ENCODE data around the gene DHRS13.
A peak's percentile ranks its signal among the peaks of the same experiment; 100 is the strongest.
"Not testable (repeated sequence)": the region's sequence is repeated elsewhere in the genome, so short reads cannot be mapped to it uniquely, and the experiment has no call there.

The DHRS13 gene

GRCh38 chr17:28864991-28865849, 37.7 kb downstream of the DHRS13 start:
- no peak for DNase-seq (ENCODE audit: low read depth, low spot score)
- H3K27ac ChIP-seq = no peak overlapping the region

DNA sequence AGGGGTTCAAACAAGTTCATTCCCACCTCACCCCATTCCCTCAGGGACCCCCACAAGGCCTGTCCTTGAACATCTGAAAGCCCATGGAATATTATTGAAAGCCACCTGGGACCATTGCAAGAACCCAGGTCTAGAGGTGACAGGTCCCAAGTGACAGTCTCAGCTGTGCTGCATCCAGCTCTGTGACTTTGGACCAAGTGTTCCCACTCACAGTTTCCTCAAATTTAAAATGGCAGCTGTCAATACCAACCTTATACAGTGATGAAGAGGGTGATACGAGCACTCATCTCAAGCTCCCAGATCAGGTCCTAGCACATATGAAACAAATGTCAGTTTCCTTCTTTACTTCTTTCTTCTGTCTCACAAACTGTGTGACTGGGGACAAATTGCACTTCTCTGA, 38.9 kb downstream of the DHRS13 start:
- DNase-seq (ENCODE audit: low read depth, low spot score) = no peak
- no peak overlapping the region for H3K27ac ChIP-seq

DNA sequence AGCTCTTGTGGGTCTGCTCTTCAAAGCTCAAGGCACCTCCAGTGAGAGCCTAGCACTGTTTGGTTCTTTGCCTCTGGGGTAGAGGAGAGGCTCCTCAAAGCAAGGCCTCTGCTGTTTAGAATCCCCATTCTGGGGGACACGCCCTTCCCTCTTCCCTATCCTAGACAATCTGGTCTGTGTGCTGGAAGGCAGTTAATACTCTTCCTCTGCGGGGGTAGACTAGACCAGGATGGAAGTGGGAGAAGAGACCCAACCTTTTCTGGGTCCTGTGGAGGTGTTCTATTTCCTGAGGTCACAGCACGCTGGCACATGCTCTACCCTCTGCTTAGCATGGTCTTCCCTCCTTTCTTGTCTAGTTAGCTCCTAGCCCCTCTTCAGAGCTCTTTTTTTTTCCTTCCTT, 40.3 kb downstream of the DHRS13 start:
- no peak for DNase-seq (ENCODE audit: low read depth, low spot score)
- no peak overlapping the region for H3K27ac ChIP-seq

- H3K27ac ChIP-seq = no peak overlapping the region
These were observed 41.3 kb downstream of the DHRS13 start for GRCh38 chr17:28861393-28862203.

GRCh38 chr17:28860363-28860808, 42.5 kb downstream of the DHRS13 start:
- H3K27ac ChIP-seq = no peak overlapping the region
- DNase-seq (ENCODE audit: low read depth, low spot score) = no peak

More at GRCh38 chr17:28861393-28862203, 41.3 kb downstream of the DHRS13 start:
- no peak for DNase-seq (ENCODE audit: low read depth, low spot score)

DNA sequence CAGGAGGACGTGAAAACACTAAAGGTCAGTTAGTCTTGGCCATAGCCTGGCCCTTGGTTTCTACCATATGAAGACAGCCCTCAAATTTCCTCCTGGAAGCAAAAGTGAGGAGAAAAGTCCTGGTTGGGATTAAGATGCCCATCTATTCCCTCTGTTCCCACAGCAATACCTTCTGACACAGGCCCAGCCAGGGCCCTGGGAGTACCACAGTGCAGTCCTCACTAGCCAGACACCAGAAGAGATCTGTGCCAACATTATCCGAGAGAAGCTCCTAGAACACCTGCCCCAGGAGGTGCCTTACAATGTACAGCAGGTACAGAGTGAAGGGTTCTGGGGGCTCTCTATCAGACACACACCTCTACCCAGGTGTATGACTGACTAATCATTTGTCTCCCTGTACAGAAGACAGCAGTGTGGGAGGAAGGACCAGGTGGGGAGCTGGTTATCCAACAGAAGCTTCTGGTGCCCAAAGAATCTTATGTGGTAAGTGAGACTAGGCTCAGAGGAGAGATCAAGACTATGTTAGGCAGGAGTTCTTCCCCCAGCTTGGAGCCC, 44.0 kb downstream of the DHRS13 start:
- DNase-seq (ENCODE audit: low read depth, low spot score) = no peak
- no peak overlapping the region for H3K27ac ChIP-seq

GRCh38 chr17:28857905-28858800, 44.7 kb downstream of the DHRS13 start:
- H3K27ac ChIP-seq = no peak overlapping the region
- no peak for DNase-seq (ENCODE audit: low read depth, low spot score)

GRCh38 chr17:28856028-28856574, 46.8 kb downstream of the DHRS13 start:
- no peak for DNase-seq (ENCODE audit: low read depth, low spot score)
- H3K27ac ChIP-seq = no peak overlapping the region

GRCh38 chr17:28855336-28855679, 47.6 kb downstream of the DHRS13 start:
- H3K27ac ChIP-seq = peak overlapping the region; percentile 22
- DNase-seq (ENCODE audit: low read depth, low spot score) = no peak

- peak within 1 kb of the TSS; percentile 22 for H3K27ac ChIP-seq
- DNase-seq (ENCODE audit: low read depth, low spot score) = peak; percentile 37
These were observed 48.2 kb downstream of the DHRS13 start, which contains the start of gene ERAL1 for GRCh38 chr17:28854457-28855335. TSS of gene ERAL1 (plus strand) at chr17:28855016. CDS start at chr17:28855035, 19 bp downstream.

- no peak for DNase-seq (ENCODE audit: low read depth, low spot score)
- H3K27ac ChIP-seq = no peak overlapping the region
These were observed 49.6 kb downstream of the DHRS13 start for GRCh38 chr17:28853295-28853694.

- no peak overlapping the region for H3K27ac ChIP-seq
- no peak for DNase-seq (ENCODE audit: low read depth, low spot score)
These were observed 53.6 kb downstream of the DHRS13 start for GRCh38 chr17:28849281-28849680.

GRCh38 chr17:28848667-28849066, 54.2 kb downstream of the DHRS13 start:
- DNase-seq (ENCODE audit: low read depth, low spot score); H3K27ac ChIP-seq: not testable (repeated sequence)
